HepG2 (cell line): ENCODE data around the gene ARL17B. TPM values are rescaled to one million over a fixed set of nuclear protein-coding genes. Genes with fewer than 3 reads are reported as not detected.
A peak's percentile ranks its signal among the peaks of the same experiment; 100 is the strongest.

Experiments
- AKAP8 ChIP-seq: sonication (generic); formaldehyde crosslinking; IDR thresholded peaks from 2 replicates; pipeline ENCODE4 v1.5.1; 2020; ENCODE audit warnings: mild to moderate bottlenecking, missing genetic modification reagents
- GABPA ChIP-seq, 2 experiments: IDR thresholded peaks; 2 replicates each; pipeline ENCODE4 v1.6.1; 2011 to 2016; ENCODE audit warnings: low read depth in 2 of 2, low read length in 1 of 2, missing biosample characterization in 1 of 2, missing genetic modification characterization in 1 of 2
- MEF2D ChIP-seq: sonication (generic); formaldehyde crosslinking; IDR thresholded peaks from 2 replicates; pipeline ENCODE4 v1.5.1; 2020; ENCODE audit warnings: mild to moderate bottlenecking, missing genetic modification reagents
- MIER3 ChIP-seq: IDR thresholded peaks from 2 replicates; pipeline ENCODE4 v1.6.1; 2016; ENCODE audit warnings: missing compliant biosample characterization, borderline replicate concordance
- NFKBIZ ChIP-seq: IDR thresholded peaks from 2 replicates; pipeline ENCODE4 v1.6.1; 2018; ENCODE audit warnings: missing genetic modification reagents, missing compliant biosample characterization
- SMAD3 ChIP-seq: sonication (generic); formaldehyde crosslinking; IDR thresholded peaks from 2 replicates; pipeline ENCODE4 v1.4.0; 2020; ENCODE audit warnings: missing genetic modification reagents
- SRSF1 ChIP-seq: fragments of 200-400 bp; formaldehyde crosslinking; optimal IDR thresholded peaks from 2 replicates; pipeline ENCODE3; 2017; ENCODE audit warnings: mild to moderate bottlenecking, low read depth, low read length, moderate library complexity
- UBTF ChIP-seq: sonication (generic); formaldehyde crosslinking; IDR thresholded peaks from 2 replicates; pipeline ENCODE4 v1.4.0; 2020; ENCODE audit warnings: mild to moderate bottlenecking, missing genetic modification reagents
- ZFP62 ChIP-seq: sonication (generic); formaldehyde crosslinking; IDR thresholded peaks from 2 replicates; pipeline ENCODE4 v1.4.0; 2020; ENCODE audit warnings: missing genetic modification reagents
- ZHX1 ChIP-seq: sonication (generic); formaldehyde crosslinking; IDR thresholded peaks from 2 replicates; pipeline ENCODE4 v1.8.1; 2022; ENCODE audit warnings: low read depth, mild to moderate bottlenecking, missing genetic modification reagents
- ZNF225 ChIP-seq: sonication (generic); formaldehyde crosslinking; IDR thresholded peaks from 2 replicates; pipeline ENCODE4 v1.4.0; 2020; ENCODE audit warnings: mild to moderate bottlenecking, missing genetic modification reagents
- ZNF296 ChIP-seq: sonication (generic); formaldehyde crosslinking; conservative IDR thresholded peaks from 2 replicates; pipeline ENCODE4 v1.5.0; 2020; ENCODE audit warnings: mild to moderate bottlenecking, missing genetic modification reagents
- ZNF446 ChIP-seq: sonication (generic); formaldehyde crosslinking; IDR thresholded peaks from 2 replicates; pipeline ENCODE4 v1.5.0; 2020; ENCODE audit warnings: mild to moderate bottlenecking, missing genetic modification reagents
- ZNF451 ChIP-seq: sonication (generic); formaldehyde crosslinking; IDR thresholded peaks from 2 replicates; pipeline ENCODE4 v1.5.0; 2020; ENCODE audit warnings: mild to moderate bottlenecking, missing genetic modification reagents
- ZNF614 ChIP-seq: IDR thresholded peaks from 2 replicates; pipeline ENCODE4 v1.6.1; 2018; ENCODE audit warnings: missing biosample characterization, missing genetic modification reagents, inconsistent platforms, borderline replicate concordance
- polyA plus RNA-seq, 8 experiments: library from polyadenylated mRNA; depleted of rRNA in 3 of 8; stranded (reverse) in 7 of 8; unstranded in 1 of 8; fragments of >200 nt; fragmentation: Illumina TruSeq in 4 of 8; extraction: Trizol in 4 of 8; gene quantifications; 2 replicates each; pipeline versions ENCODE4 v1.2.1 to v1.2.3, GENCODE V29; 2011 to 2016; ENCODE audit warnings: low read depth in 4 of 8, missing spikeins in 1 of 8, mixed read lengths in 1 of 8; ENCODE audit not compliant: insufficient read depth in 1 of 8
- total RNA-seq, 5 experiments: library from RNA; depleted of rRNA; stranded (reverse); fragments of >200 nt; fragmentation: Illumina TruSeq; extraction: Trizol; gene quantifications; 2 replicates each; pipeline ENCODE4 v1.2.3, GENCODE V29; 2016; ENCODE audit warnings: low read depth in 1 of 5
- TF ChIP-seq, protein P1 (sequence below): sonication (generic); formaldehyde crosslinking; IDR thresholded peaks from 2 replicates; pipeline ENCODE4 v1.5.0; 2020; ENCODE audit warnings: missing genetic modification reagents
- TF ChIP-seq, protein P2 (sequence below): sonication (generic); formaldehyde crosslinking; IDR thresholded peaks from 2 replicates; pipeline ENCODE4 v1.8.0; 2022; ENCODE audit warnings: low read depth, missing genetic modification reagents
- TF ChIP-seq, protein P3 (sequence below): sonication (generic); formaldehyde crosslinking; IDR thresholded peaks from 2 replicates; pipeline ENCODE4 v1.5.0; 2020; ENCODE audit warnings: mild to moderate bottlenecking, missing genetic modification reagents

The ARL17B gene
- total and polyA plus RNA-seq, 2 of the 13 experiments (the other 11 are each of a cell fraction or from before 2014, with no cell fraction given): 14.2 to 25.8 TPM

GRCh38 chr17:46266656-46267544, 94.7 kb downstream of the ARL17B start (continued):
- TF ChIP-seq MEF2D (CRISPR knock-in tag) (peak; percentile 10), ZNF446 (CRISPR knock-in tag) (peak; percentile 25; the same call in 1 of the 2 replicates), ZNF614 (peak; percentile 32; the same call in 1 of the 2 replicates), UBTF (CRISPR knock-in tag) (peak; percentile 81), SRSF1 (peak; percentile 5), ZHX1 (CRISPR knock-in tag) (0 out of 2 replicates have a peak, but pooled peaks have one; percentile 21), ZNF225 (CRISPR knock-in tag) (no peak), MIER3 (peak; percentile 38; the same call in 1 of the 2 replicates), ZNF451 (CRISPR knock-in tag) (0 out of 2 replicates have a peak, but pooled peaks have one; percentile 19), GABPA (IDR thresholded peaks at IDR 0.05; ENCODE audit: low read depth, low read length) (no peak), GABPA (CRISPR knock-in tag; IDR thresholded peaks at IDR 0.05; ENCODE audit: low read depth) (no peak), ZNF296 (CRISPR knock-in tag) (0 out of 2 replicates have a peak, but pooled peaks have one; percentile 48), AKAP8 (CRISPR knock-in tag) (peak; percentile 75; the same call in 1 of the 2 replicates), SMAD3 (CRISPR knock-in tag) (peak; percentile 21; the same call in 1 of the 2 replicates), ZFP62 (no peak), NFKBIZ (no peak)
- TF ChIP-seq, protein P1, sequence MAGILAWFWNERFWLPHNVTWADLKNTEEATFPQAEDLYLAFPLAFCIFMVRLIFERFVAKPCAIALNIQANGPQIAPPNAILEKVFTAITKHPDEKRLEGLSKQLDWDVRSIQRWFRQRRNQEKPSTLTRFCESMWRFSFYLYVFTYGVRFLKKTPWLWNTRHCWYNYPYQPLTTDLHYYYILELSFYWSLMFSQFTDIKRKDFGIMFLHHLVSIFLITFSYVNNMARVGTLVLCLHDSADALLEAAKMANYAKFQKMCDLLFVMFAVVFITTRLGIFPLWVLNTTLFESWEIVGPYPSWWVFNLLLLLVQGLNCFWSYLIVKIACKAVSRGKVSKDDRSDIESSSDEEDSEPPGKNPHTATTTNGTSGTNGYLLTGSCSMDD (CRISPR knock-in tag): 0 out of 2 replicates have a peak, but pooled peaks have one; percentile 32
- TF ChIP-seq, protein P2, sequence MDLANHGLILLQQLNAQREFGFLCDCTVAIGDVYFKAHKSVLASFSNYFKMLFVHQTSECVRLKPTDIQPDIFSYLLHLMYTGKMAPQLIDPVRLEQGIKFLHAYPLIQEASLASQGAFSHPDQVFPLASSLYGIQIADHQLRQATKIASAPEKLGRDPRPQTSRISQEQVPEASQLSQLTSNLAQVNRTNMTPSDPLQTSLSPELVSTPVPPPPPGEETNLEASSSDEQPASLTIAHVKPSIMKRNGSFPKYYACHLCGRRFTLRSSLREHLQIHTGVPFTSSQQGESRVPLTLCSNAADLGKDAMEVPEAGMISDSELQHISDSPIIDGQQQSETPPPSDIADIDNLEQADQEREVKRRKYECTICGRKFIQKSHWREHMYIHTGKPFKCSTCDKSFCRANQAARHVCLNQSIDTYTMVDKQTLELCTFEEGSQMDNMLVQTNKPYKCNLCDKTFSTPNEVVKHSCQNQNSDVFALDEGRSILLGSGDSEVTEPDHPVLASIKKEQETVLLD: peak; percentile 62; the same call in 1 of the 2 replicates
- TF ChIP-seq, protein P3, sequence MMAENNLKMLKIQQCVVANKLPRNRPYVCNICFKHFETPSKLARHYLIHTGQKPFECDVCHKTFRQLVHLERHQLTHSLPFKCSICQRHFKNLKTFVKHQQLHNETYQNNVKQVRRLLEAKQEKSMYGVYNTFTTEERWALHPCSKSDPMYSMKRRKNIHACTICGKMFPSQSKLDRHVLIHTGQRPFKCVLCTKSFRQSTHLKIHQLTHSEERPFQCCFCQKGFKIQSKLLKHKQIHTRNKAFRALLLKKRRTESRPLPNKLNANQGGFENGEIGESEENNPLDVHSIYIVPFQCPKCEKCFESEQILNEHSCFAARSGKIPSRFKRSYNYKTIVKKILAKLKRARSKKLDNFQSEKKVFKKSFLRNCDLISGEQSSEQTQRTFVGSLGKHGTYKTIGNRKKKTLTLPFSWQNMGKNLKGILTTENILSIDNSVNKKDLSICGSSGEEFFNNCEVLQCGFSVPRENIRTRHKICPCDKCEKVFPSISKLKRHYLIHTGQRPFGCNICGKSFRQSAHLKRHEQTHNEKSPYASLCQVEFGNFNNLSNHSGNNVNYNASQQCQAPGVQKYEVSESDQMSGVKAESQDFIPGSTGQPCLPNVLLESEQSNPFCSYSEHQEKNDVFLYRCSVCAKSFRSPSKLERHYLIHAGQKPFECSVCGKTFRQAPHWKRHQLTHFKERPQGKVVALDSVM (CRISPR knock-in tag): peak; percentile 10; the same call in 1 of the 2 replicates
